ENCODE data around the gene FNDC11.
"Not testable (repeated sequence)": the region's sequence is repeated elsewhere in the genome, so short reads cannot be mapped to it uniquely, and the experiment has no call there.

Gene FNDC11, protein sequence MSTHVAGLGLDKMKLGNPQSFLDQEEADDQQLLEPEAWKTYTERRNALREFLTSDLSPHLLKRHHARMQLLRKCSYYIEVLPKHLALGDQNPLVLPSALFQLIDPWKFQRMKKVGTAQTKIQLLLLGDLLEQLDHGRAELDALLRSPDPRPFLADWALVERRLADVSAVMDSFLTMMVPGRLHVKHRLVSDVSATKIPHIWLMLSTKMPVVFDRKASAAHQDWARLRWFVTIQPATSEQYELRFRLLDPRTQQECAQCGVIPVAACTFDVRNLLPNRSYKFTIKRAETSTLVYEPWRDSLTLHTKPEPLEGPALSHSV

DNA sequence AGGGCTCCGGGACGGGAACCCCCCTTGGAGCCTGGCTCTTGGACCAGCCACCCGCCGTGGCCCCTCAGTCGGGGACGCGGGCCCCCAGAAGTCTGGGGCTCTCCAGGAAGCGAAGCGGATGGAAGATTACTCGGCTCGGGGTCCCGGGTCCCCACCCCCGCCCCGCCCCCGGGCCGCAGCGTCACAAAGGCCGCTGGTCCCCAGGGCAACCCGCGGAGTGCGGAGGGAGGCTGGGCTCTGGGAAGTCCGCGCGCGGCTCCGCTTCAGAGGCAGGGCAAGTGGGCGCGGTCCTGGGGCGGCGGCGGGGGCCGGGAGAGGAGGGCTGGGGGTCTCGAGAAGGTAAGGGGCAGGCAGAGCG lies at the start of gene FNDC11:
FNDC11 (plus strand) TSS at position 227 of the 358 bp plus-strand sequence. CDS start 1,505 bp downstream, outside the sequence.
- DNase-seq (ENCODE audit: low read depth in 2 of 2): peak in 1 of 2 donors; percentile 36

DNA sequence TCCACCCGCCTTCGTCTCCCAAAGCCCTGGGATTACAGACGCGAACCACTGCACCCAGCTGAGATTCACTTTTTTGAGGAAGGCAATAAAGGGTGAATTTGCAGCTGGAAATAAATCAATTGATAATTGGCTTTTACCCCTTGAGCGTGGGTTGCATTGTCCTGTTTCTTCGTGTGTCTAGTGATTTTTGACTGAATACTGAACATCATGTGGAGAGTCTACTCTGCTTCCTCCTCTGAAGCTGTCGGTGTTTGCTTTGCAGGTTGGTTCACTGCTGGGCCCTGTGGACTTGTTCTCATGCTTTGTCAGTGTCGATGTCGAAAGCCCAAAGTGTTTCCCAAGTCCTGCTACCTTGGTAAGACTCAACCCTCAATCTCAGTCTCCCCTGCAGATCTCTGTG lies 49.3 kb upstream of the FNDC11 start:
- DNase-seq (ENCODE audit: low read depth in 2 of 2): no peak

- DNase-seq (ENCODE audit: low read depth in 2 of 2): no peak
Observed at GRCh38 chr20:63505281-63505680, 48.7 kb upstream of the FNDC11 start.

- no peak for DNase-seq (ENCODE audit: low read depth in 2 of 2)
Observed at GRCh38 chr20:63505723-63506122, 48.2 kb upstream of the FNDC11 start.

- DNase-seq (ENCODE audit: low read depth in 2 of 2): no peak
Observed at GRCh38 chr20:63507083-63507743, 46.7 kb upstream of the FNDC11 start.

DNA sequence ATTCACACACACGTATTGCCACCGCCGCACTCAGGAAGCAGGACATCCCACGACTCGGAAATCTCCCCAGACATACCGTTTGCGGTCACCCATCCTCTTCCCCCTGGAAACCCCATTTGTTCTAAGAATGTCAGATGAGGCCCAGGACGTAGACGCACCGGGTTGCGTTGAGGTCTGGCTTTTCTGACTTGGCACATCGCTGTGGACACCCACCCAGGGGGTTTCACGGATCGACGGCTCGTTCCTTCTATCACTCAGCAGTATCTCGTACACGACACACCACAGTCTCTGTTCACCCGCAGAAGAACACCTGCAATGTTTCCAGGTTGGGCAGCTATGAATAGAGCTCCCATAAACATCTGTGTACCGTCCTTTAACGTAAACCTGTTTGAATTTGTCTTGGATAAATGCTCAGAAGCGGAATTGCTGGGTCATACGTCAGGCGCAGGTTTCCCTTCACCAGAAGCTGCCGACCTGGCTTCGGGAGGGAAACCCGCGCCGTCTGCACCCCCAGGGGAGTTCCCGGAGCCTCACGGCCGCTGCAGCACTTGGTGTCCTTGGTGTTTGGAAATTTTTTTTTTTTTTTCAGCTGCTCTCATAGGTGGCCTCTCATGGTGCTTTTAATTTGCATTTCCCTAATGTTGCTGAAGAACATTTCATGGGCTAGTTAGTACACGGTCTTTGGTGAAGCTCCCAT lies 45.7 kb upstream of the FNDC11 start:
- no peak for DNase-seq (ENCODE audit: low read depth in 2 of 2)

GRCh38 chr20:63509088-63509564 lies 44.8 kb upstream of the FNDC11 start:
- no peak for DNase-seq (ENCODE audit: low read depth in 2 of 2)

GRCh38 chr20:63513207-63513606 lies 40.8 kb upstream of the FNDC11 start:
- no peak for DNase-seq (ENCODE audit: low read depth in 2 of 2)

GRCh38 chr20:63514520-63514919 lies 39.4 kb upstream of the FNDC11 start:
- not testable (repeated sequence) for DNase-seq (ENCODE audit: low read depth in 2 of 2)

- DNase-seq (ENCODE audit: low read depth in 2 of 2): no peak
Observed at GRCh38 chr20:63517376-63518309, 36.3 kb upstream of the FNDC11 start.

DNA sequence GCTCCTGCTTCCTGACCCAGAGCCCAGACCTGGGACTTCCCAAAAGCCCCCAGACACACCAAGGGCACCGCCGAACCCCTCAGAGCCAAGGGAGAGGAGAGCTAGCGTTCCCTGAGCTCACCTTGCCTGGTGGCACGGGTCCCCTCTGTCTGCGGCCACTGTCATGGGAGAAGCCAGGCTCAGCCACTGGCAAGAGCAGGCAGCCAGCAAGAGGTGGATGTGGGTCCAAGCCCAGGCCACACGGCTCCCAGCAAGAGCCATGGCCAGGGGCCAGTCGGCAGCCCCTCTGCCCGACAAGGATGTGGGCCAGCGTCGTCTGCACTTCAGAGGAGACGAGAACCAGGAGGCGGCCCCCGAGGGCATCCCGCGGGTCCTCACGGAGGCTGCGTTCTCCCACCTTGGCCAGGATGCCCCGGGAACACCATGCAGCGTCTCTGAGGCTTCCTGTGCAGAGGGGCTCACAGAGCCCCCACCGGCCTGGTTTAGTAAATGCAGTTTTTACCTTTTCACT lies 35.6 kb upstream of the FNDC11 start:
- DNase-seq (ENCODE audit: low read depth in 2 of 2): no peak

- no peak for DNase-seq (ENCODE audit: low read depth in 2 of 2)
Observed at GRCh38 chr20:63518946-63519667, 34.9 kb upstream of the FNDC11 start.

GRCh38 chr20:63519668-63520503 lies 34.1 kb upstream of the FNDC11 start:
- peak; percentile 30 to 46 for DNase-seq (ENCODE audit: low read depth in 2 of 2)

- DNase-seq (ENCODE audit: low read depth in 2 of 2): peak; percentile 70 to 79
Observed at GRCh38 chr20:63520504-63520933, 33.4 kb upstream of the FNDC11 start, which contains the start of gene PPDPF. PPDPF (plus strand) TSS chr20:63520765; CDS start chr20:63521309, 544 bp downstream.

DNA sequence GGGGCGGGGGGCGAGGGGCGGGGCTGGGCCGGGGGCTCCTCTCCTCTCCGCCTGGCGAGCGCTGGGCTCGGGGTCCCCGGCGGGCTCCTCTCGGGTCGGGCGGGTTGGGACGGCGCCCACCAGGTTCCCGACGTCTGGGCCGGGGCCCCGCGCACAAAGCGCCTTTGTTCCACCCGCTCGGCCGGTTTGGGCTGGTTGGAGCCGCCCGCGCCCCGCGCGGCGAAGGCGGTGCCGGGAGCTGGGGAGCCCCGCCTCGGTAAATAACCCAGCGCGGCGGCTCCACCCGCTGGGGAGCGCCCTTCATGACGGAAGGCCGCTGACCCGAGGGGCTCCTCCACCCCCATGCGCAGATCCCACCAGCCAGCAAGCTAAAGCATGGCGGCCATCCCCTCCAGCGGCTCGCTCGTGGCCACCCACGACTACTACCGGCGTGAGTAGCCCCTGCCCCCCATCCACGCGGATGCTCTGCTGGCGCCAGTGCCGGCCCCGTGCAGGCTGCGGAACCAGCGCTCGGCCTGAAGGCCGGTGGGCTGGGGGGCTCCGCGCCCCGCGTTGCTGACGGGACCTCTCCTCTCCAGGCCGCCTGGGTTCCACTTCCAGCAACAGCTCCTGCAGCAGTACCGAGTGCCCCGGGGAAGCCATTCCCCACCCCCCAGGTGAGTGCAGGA lies 32.9 kb upstream of the FNDC11 start:
- peak; percentile 31 to 40 for DNase-seq (ENCODE audit: low read depth in 2 of 2)

- DNase-seq (ENCODE audit: low read depth in 2 of 2): no peak
Observed at GRCh38 chr20:63521602-63522001, 32.4 kb upstream of the FNDC11 start.

DNA sequence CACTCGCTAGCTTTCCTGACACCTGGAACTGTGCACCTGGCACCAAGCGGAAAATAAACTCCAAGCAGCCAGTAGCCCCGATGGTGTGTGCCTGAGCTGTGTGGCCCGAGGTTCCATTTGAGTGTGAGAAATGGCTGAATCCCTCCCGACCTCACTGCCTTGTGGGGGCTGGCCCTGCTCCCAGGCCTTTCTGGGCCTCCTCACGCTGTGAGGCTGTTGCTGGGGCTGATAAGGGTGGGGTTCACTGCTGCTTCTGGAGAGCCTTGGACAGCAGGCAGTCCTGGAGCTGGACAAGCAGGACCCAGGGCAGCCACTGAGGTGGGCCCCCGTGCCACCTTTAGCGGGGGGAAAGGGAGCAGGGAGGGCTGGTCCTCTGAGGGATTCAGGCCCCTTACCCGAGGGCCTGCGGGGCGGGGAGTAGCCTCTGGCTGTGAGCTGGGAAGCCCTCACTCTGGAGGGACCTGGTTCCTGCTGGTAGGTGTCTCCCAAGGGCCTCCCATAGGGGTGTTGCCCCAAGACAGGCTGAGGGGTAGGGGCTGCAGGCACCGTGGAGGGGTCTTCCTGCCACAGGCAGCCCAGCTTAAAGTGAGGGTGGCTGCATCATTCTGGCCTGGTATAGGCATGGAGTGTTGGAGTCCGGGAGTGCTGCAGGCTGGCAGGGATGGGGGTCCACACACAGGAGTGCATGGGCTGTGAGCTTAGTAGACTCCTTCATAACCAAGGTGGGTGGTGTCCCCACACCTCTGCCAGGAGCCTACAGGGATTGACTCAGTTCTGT lies 31.7 kb upstream of the FNDC11 start:
- DNase-seq (ENCODE audit: low read depth in 2 of 2): no peak

DNA sequence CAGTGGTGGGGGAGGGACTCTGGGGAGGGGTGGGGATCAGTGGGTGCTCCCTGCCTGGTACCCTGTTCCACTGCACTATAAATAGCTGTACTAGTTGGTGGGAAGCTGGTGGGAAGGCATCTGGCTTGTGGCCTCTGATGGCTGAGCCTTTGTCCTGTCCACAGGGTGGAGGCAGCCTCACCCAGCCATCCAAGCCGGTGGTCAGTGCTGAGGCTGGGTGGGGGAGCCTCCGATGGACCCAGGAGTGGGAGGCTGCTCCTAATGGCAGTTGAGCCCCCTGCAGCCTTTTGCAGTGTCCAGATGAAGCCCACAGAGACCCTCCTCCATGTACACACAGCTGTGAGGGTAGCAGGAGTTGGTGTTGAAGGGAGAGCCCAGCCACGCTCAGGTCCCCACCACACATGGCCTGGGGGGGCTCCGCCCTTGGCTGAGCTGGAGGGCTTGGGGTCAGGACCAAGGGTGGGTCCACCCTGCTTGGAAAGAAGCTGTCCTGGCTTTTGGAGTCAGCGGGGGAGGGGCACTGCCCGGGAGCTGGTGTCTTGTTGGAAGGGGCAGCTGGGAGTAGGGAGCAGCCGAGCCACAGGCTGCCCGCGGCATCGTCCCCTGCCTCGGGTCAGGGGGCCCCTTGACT lies 30.9 kb upstream of the FNDC11 start:
- no peak for DNase-seq (ENCODE audit: low read depth in 2 of 2)
